Measurements from ENCODE around the gene AMIGO2.

The AMIGO2 gene

DNA sequence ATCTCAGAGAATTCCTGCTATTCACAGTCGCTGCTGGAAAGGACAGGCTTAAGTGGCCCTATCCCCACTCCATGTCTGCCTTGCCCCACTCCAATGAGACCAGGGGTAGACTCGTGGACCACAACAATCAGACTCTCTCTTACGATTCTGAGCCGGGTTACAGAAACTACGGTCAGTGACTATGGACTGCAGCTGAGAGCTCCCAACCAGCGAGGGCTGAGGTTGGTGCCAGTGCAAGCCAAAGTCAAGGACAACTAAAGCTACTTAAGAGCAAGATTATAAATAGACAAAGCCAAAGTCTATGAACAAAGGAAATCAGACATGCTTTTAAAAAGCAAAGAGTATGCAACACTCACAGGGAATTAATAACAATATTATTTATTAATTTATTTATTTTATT is 18.3 kb upstream of the AMIGO2 start:
- no peak for DNase-seq

DNA sequence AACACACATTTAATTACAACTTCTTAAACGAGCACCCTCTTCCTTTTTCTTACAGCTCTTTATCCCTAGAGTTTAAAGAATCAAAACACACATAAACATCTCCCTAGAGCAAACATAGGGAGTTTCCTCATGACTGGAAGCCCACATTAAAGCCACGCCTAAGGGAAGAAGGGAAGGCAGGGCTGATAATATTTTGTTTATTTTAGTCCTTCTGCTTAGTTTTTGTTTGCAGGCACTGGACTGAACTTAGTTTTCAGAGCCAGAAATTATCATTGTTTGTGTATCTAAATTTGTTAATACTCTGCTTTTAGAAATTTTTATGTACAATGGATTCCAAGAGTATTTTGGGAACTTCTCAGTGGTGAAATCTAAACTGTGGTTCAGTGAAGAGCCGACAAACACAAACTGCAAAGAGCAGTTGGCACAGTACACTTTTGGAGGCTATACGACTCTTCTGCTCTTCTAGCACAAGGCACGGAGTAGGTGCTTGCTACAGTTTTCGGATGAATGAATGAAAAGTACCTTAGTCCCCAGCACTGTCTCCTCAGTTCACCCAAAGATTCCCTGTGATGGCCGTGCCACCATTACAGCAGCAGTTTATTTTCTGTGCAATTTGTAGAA is 17.6 kb upstream of the AMIGO2 start:
- no peak for DNase-seq

DNA sequence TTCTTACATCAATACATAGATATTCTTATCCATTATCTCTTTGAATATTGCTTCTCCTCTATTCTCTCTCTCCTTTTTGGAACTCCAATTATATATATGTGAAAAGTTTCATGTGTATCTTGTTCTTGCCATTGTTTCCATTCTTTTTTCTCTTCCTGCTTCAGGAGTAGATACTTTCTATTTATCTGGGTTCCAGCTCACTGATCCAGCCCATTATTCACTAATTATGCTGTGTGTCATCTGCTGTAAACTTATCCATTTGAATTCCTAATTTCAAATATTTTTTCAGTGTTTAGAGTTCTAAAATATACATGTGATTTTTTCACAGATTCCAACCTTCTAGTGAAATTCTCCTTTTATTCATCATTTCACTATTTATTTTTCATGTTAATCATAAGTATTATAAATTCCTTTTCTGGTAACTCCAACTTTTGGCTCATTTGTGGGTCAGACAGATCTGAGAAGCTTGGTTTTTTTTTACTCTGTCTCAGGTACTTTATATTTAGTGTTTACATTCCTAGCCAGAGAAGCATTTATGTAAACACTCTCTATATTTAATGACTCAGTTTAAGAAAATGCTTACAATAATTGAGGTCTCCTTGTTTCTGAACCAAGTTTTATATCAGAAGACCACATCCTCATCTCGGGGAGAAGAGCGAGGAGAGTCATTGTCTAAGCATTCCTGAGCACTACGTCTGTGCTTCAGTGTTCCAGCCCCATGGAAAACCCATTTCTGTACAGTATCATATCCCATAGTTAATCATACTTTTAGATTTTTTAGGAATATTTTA is 15.9 kb upstream of the AMIGO2 start:
- peak; percentile 95 for DNase-seq

DNA sequence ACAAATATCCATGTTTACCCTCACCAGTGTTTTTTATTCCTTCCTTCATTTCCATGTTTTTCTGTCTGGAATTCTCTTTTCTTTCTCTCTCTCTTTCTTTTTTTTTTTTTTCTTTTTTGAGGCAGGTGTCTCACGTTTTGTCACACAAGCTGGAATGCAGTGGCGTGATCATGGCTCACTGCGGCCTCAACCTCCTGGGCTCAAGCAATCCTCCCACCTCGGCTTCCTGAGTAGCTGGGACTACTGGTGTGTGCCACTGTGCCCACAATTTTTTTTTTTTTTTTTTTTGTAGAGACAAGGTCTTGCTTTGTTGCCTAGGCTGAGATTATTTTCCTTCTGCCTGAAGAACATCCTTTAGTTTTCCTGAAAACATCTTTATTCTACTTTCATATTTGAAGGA is 15.0 kb upstream of the AMIGO2 start:
- no peak for DNase-seq

DNA sequence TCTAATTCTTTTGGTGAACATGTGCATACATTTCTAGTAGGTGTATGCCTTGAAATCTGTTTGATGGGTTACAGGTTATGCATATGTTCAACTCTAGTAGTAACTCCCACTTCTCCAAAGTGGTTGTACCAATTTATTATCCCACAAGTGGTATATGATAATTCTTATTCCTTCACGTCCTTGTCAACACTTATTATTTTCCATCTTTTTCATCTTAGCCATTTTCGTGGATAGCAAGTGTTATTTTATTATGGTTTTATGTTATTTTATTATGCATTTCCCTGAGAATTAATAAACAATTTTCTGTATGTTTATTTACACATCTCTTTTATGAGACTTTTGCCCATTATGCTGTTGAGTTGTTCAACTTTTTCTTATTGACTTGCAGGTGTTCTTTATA is 11.2 kb upstream of the AMIGO2 start:
- DNase-seq: no peak

DNA sequence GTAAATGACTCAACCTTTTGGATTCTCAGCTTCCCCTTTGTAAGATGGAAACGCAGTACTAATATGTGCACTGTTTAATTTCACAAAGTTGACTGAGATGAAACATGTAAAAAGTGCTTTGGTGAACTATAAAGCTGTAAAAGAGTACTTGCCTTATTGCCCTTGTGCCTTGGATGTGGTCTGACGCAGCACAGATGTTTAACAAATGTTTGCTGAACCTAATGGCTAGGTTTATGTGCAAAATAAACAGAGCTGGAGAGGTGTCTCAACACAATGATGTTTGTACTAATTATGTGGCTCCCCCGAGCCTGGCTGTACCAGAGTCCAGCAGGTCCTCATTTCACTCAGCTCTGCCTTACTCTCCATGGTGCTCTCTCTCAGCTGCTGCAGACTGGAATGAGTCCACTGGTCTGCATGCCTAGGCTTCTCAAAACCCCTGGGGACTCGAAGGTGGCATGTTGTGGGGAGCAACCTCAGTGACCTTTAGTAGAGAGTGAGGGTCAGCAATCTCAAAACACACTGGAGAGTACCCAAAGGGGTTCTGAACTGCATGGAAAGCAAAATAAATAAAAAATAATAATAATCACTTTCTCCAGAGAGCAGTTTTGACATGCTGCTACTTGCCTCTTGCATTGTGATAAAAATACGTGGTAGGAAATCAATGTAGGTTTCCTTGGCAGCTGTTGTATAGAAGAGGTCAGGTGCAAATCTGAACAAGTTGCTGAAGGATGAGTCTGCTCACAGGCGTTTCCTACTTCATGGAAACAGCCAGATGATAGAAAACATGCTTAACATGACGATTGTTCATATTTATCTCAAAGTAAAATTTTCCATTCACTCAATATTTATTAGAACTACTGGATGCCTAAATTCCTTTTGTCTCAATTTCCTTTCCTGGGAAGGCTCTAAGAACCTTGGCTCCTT is 8.5 kb upstream of the AMIGO2 start:
- DNase-seq: peak; percentile 36

DNA sequence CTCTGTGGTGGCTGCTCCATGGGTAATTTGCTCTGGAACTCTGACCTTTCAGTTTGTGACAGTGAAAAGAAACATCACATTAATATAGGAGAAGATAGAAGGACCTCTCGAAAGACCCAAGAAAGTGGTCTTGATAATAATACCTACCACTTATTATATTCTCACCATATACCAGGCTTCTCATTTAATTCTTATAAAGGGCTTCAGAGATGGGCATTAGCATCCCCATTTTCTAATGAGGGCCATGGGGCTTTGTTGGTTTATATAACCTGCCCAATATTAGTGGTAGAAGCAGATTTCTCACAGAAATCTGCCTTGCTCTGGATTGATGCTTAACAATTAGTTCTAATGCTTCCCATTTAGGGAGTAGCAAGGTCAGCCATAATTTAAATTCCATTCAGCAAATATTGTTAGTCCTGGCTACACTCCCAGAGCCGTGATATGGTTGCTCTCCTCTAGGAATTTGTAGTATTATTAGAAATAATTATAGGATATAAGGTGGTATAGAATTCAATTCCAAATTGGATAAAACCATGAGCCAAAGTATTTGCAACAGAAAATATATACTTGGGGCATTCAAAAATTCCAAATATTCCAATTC is 7.4 kb upstream of the AMIGO2 start:
- peak; percentile 76 for DNase-seq

DNA sequence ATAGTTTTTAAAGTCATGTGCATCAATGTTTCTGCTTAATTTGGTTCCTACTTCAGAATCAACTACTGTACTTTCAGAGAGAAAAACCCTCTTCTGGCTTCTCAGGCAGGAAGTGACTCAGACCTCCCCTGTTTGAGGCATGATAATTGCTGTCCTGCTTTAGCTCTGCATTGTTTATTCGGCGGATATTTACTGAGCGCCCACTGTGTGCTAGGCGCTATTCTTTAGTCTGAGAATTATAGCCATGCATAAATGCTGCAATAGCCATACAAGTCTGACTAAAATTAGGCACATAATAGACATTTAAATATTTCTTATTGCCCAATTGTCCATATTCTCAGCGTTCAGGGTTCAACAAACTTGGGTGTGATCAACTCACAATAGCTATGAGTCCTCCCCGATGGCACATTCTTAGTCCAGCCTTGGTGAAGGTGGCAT is 6.1 kb upstream of the AMIGO2 start:
- peak; percentile 73 for DNase-seq

DNA sequence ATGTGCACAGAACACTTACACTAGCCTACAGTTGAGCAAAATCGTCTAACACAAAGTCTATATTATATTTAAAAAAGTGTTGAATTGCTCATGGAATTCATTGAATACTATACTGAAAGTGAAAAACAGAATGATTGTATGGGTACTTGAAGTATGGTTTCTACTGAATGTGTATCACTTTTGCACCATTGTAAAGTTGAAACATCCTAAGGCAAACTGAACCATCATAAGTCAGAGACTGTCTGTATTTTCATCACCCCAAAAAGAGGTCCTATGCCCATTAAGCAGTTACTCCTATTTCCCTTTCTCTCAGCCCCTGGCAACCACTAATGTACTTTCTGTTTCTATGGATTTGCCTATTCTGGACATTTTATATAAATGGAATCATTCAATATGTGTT is 4.4 kb upstream of the AMIGO2 start:
- no peak for DNase-seq

DNA sequence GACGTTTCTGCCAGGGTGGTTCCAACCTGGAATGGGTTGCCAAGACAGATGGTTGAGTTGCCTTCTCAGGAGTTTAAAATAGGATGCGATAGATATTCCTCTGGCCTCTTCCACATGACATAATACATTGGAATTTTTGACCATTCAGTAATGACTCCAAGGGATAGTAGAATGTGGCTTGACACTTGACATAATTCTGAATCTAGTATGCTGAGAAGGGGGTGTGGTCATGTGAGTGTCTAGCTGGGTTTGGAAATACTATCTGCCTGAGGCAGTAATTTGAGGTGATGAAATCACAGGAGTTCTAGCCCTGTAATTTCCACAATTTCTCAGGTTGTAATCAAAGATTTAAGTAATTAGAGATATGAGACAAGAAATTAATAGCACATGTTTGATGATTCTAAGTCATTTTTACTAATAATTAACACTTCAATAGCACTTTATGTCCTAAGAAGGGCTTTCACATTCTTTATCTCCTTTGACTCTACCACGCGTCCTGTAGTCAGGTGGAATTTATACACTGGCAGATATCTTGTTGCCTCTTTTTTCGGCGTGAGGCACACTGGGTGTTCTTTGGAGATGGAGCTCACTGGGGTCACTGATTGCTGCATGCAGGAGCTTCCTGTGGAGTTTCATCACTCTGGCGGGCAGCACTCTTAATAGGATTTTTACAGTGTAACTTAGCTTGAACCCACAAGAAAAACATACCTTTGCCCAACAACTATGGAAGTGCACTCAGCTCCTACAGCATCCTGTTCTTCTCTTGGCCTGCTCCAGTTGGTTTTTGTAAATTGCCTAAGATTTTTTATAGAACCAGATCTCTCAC is 3.2 kb upstream of the AMIGO2 start:
- DNase-seq: peak; percentile 90

DNA sequence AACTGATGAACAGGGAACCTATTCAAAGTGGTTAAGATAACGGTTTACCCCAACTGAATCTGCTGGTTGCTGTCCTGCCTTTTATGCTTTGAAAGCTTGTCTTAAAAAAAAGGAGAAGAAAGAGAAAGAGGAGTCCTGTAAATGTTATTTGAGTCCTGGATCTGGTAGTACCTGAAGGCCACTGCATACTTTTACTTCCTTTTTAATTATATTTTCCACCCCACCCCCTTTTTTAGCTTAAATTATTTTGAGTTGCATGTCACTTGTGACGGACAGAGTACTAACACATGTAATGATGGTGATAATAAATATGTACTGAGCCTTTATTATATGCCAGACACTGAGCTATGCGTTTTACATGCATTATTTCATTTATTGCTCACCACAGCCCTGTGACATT is 2.5 kb upstream of the AMIGO2 start:
- no peak for DNase-seq

DNA sequence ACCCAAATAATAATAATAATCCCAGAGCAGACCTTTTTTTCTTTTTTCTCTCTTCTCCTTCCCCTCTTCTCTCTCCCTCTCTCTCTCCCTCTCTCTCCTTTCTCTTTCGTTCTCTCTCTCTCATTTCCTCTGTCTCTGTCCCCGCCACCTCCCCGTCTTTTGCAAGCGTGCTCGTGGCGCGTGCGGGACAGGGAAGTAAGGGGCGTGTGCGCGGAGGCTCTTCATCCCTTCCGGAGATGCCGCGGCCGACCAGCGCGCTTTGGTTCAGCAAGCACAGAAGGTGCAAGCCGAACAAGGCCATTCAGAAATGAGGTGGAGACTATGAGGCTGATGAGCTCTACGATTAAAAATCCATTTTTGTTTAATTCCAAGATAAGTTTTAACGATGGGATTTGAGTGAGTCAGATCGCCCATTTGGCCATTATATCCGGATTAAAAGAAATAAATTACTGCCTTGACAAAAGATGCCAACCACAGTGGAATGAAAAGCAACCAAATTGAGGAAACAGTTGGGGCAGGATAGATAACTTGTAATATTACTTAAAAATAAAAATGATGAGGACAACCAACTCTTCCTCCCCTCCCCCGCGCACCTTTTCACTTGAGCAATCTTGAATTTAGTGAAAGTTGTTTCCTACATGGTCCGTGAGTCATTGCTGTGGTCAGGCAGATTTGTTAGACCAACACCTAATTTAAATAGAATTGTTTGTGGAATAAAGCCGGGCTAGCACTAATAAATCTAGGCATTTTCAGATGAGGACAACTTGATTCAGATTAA is 1.2 kb upstream of the AMIGO2 start:
- peak; percentile 63 for DNase-seq

DNA sequence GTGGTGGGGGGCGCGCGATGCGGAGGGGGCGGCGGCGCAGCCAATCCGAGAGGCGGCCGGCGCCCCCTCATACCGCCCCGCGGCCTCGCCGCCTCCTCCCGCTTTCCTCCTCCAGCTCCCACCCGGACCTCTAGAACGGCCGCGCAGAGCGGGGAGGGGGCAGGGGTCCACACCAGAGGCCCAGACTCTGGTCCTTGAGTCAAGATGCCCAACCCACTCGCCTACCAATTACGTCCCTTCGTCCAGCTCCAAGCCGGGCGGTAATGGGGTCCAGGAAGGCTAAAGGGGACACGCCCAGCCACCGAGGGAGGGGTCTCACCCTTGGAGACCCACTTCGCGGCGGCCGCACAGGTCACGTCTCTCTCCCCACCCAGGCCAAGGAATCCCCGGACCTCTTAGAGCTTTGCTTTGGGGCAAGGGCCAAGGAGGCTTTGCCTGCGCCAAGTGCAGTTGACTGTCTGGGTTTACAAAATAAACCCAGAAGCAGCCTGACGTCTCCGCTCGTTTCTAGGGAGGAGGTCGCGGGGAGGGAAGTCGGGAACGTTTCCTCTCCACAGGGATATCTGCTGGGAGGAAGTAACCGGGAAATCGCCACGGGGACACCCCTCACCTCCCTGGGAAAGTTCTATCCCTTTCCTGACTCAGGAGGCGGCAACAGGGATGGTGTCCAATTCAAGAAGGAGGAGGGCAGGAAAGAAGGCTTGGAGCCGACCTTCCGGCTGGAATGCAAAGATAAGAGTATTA is 394 bp upstream of the AMIGO2 start:
- DNase-seq: peak; percentile 59

DNA sequence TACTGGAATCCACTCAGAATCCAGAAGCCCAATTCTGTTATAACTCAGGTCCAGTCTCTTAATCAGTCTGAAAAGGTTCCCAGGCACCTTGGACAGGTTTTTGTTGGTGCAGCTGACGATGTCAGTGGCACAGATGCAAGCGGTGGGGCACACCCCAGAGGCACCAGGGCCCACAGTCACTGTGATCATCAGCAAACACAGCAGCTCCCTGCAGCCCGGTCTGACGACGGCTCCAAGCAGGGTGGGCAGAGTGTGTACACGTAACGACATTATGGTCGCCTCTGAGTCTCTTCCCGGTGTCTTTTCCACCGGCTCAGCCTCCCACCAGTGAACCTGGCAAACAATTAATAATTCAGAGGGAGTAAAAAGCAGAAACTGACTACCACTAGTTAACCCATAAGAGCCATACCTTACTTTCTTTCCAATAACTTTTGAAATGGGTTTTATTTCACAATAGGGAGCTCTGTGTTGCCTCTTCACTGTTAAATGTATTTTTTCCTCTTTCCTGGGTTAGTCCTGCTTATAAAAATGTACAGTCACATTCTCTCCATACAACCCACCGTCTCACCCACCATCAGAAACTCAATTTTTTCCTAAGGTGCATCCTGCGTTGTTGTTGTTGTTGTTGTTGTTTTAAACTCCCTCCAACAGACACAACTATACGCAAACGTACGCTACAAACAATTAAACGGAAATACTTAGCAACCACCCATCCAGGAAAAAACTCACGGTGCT is 859 bp downstream of the AMIGO2 start:
- no peak for DNase-seq

DNA sequence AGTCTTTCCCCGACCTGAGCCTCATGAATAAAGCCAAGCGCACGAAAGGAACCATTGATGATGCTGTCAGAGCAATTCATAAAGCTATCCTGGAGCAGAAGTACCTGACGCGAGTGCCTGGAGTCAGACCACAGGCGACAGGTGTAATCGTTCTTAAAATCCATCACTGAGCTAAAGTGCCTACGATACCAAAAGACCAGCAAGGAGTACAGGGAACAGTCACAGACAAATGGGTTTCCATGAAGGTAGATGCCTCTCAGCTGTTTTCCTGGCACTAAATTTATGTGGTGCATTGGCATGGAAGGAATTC is 1.7 kb downstream of the AMIGO2 start:
- DNase-seq: no peak

DNA sequence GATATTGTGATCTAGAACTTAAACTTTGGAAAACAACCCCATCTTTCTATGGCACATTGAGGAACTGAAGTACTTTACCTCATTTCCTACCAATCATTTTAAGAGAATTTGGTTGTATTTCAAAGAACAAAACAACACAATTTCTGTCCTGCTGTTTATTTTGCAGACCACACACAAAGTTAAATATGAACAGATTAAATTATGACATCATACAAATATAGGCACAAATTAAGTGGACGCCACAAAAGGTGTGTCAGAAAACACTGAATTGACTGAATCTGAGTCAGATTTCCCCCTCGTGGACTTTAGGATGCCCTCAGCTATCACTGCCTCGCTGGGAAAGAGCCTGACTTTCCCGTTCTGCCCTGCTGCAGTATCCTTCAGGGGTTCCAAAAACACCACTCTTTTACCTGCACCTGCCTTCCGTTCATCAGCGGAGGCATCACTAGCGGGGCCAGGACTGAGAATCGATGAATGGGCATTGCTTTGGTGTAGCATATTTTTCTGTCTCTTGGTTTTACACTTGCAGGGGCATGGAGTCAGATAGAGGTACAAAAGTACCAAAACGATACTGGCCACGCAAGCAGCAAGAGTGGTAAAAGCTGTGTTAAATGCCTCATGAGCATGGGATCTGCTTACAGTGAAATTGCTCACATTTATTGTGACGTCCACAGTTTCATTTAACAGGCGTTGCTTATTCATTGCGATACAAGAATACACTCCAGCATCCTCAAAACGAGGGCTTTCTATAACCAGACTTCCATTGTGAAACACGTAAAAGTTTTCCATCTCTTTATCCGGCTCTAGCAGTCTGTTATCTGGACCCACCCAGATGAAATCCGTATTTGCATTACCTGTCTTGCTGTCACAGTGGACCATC is 2.3 kb downstream of the AMIGO2 start:
- DNase-seq: no peak

DNA sequence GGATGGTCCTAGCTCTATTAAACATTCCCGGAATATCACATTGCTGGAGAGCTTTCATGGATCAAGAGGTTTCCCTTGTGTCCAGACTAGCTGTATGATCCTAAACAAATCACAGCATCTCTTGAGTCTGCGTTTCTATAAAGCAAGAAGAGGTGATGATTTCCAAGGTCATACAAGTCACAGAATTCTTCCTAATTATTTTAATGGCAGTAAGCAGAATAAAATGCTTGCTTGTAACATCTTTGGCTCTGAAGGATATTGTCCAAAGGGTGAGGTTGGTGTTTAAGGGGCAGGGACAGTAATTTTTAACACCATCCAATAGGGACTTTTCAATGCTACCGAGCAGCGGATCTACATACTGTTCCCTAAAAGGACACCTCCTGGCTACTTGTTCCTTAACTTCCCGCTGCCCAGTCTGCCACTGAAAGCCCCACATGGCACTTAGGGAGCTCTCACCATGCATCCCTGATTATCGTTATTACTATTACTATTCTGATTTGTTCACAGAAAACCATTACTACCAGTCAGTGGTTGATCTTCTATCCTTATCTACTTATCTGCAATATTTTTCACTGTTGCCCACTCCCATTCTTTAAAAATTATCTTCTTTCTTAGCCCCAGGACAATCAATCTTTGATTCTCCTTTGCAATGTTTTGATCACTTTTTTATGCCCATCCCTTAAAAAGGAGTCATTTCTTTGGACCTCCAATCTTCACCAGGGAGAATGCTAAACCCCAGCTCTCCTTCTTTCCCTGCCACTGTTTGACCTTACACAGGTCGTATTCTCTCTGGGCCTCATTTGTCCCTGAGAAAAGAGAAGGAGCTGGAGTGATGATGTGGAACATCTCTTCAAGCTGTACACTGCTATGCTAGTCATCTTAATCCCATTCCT is 4.3 kb downstream of the AMIGO2 start:
- DNase-seq: no peak

DNA sequence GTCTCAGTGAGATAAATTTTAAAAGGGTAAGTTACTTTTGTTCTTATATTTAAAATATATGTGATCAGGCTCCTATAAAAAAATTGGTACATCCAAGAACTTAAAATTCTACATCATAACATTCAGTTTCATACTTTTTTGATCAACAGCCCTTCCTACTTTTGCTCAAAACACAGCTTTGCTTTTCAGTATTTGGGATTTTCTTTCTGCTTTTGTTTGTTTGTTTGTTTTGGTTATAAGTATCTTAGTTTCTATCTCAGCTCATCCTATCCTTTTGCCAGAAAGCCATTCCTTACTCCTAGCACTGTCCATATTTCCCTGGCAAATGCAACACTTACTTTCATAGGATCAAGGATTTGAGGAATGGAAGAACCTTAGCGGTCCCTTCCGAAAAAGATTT is 5.0 kb downstream of the AMIGO2 start:
- no peak for DNase-seq

All from fibroblast of skin of abdomen (primary cell).